Esophagus squamous epithelium (tissue), 5 donors: ENCODE measurements around the gene PRTG. TPM values are rescaled to one million over a fixed set of nuclear protein-coding genes. Genes with fewer than 3 reads are reported as not detected.

Experiments
- DNase-seq: peaks from one replicate; lab custom pipeline; 2025; lab: John Stamatoyannopoulos, UW
- H3K27ac ChIP-seq, 4 donors: fragments of 200-600 bp; sonication (generic); one replicate each; pipeline ENCODE4 v1.5.1; 2016 to 2019; ENCODE audit warnings: mild to moderate bottlenecking in 1 of 4
- H3K27me3 ChIP-seq, 4 donors: fragments of 200-600 bp; sonication (generic); 1 replicate in 3 of 4; 2 replicates in 1 of 4; pipeline versions ENCODE4 v1.5.1 to v1.6.0; 2017 to 2021; ENCODE audit warnings: antibody characterized with exemption in 1 of 4
- H3K36me3 ChIP-seq, 3 donors: fragments of 200-600 bp; sonication (generic); one replicate each; pipeline ENCODE4 v1.5.1; 2016 to 2019
- H3K4me1 ChIP-seq, 3 donors: fragments of 200-600 bp; sonication (generic); one replicate each; pipeline ENCODE4 v1.5.1; 2017 to 2019
- H3K4me3 ChIP-seq, 4 donors: fragments of 200-600 bp; sonication (generic); 1 replicate in 3 of 4; 2 replicates in 1 of 4; pipeline ENCODE4 v1.5.1; 2016 to 2019; ENCODE audit warnings: mild to moderate bottlenecking in 2 of 4, moderate library complexity in 1 of 4
- H3K9me3 ChIP-seq, 3 donors: fragments of 200-600 bp; sonication (generic); one replicate each; pipeline ENCODE4 v1.5.1; 2016 to 2019
- POLR2A ChIP-seq, 4 donors: fragments of 450-650 bp; IDR thresholded peaks; one replicate each; pipeline ENCODE4 v1.6.1; 2017; ENCODE audit warnings: antibody characterized with exemption in 4 of 4, mild to moderate bottlenecking in 4 of 4, moderate library complexity in 3 of 4
- WGBS, 2 donors: methylation state at CpG; one replicate each; pipeline ENCODE4 v1.1.5; 2018; 5-methylcytosine and 5-hydroxymethylcytosine counted together
- intact Hi-C: fragments of 100-400 bp; cut with DNase I; formaldehyde crosslinking; loops from one replicate; pipeline ENCODE4 v1.15.0; 2022
- total RNA-seq, 4 donors: library from RNA; depleted of rRNA; stranded (reverse); fragments of >200 nt; gene quantifications; one replicate each; pipeline ENCODE4 v1.1.0, GENCODE V29; 2016
- TF ChIP-seq, protein P1 (sequence below), 6 experiments: fragments of 450-650 bp in 4 of 6; fragments of 200-600 bp in 2 of 6; sonication (generic) in 2 of 6; IDR thresholded peaks; one replicate each; pipeline ENCODE4 v1.5.1; 2016 to 2019; ENCODE audit warnings: antibody characterized with exemption in 6 of 6, mild to moderate bottlenecking in 4 of 6, moderate library complexity in 4 of 6
- donor health status: DM: yes; HTN: yes; CAD: no.

Gene PRTG
- total RNA-seq, 4 donors from 2014 or later: 0.04 to 1.3 (median 0.15) TPM

DNA sequence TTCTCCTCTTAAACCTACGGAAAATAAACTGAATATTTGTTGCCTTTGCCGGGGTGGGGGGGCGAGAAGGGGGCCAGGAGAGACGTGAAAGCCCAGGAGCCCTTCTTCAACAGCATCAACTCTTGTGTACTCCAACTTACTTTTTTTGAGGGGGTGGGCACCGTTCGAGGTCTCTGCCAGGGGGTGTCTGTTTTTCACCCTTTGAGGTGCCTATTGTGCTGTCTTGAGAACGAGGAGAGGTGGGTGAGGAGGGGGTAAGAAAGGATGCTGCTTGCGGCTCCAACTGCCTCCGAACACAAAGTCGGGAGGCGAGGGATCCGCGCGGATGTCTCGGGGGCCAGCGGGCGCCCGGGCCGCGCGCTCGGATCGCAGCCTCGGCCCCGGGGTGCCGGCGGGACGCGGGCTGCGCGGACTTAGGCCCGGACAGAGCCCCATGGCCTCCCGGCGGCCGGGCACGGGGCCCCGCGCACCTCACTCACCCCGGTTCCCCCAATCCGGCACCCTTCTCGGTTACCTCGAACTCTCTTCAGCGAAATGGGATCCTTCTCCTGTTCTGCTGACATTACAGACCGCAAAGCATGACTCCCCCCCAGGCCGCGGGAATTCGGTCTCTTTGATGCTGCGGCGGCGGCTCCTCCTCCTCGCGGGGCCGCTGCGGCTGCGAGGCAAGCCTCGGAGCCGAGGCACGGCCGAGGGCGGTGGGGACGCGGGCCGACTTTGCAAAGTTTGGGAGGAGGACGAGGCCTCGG lies 155.5 kb downstream of the PRTG start:
- Histone ChIP-seq H3K27me3 (peaks cover 0 to 33% (median 0%) of the 10 kb centered on the region in 4 donors), H3K36me3 (no peaks in the 10 kb centered on the region), H3K27ac (peak overlapping the region; percentile 76 to 91 (median 83)), H3K9me3 (no peaks in the 10 kb centered on the region), H3K4me3 (peak overlapping the region; percentile 43 to 80 (median 61)), H3K4me1 (peaks cover 0 to 28% (median 0%) of the 10 kb centered on the region in 3 donors)
- TF ChIP-seq, protein P1, sequence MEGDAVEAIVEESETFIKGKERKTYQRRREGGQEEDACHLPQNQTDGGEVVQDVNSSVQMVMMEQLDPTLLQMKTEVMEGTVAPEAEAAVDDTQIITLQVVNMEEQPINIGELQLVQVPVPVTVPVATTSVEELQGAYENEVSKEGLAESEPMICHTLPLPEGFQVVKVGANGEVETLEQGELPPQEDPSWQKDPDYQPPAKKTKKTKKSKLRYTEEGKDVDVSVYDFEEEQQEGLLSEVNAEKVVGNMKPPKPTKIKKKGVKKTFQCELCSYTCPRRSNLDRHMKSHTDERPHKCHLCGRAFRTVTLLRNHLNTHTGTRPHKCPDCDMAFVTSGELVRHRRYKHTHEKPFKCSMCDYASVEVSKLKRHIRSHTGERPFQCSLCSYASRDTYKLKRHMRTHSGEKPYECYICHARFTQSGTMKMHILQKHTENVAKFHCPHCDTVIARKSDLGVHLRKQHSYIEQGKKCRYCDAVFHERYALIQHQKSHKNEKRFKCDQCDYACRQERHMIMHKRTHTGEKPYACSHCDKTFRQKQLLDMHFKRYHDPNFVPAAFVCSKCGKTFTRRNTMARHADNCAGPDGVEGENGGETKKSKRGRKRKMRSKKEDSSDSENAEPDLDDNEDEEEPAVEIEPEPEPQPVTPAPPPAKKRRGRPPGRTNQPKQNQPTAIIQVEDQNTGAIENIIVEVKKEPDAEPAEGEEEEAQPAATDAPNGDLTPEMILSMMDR (IDR thresholded peaks at IDR 0.05): no peak
- TF ChIP-seq POLR2A (IDR thresholded peaks at IDR 0.05): no peak
- no peak for DNase-seq
- intact Hi-C loops: no loop called here
- 4 to 35% methylated on average over 7 to 40 of the region's 65 CpGs for WGBS, 2 donors

DNA sequence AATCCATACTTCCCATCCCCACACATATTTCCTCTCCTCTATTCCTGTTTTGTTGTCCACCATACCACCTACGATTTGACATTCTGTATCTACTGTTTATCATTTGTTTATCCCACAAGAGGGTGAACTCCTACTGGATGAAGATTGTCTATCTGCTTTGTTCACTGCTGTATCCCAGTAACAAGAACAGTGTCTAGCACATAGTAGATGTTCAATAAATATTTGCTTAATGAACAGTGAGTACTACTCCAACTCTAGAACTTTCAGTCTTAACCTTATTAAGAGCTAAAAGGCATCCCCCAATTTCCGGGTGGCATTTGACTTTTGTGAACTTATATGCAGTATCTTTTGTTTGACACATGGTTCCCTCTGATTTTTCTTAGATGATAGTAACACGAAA lies 156.1 kb downstream of the PRTG start:
- H3K9me3 ChIP-seq: no peaks in the 10 kb centered on the region
- peak overlapping the region in 2 of 4 donors; percentile 64 to 80 for H3K4me3 ChIP-seq
- H3K4me1 ChIP-seq: peaks cover 0 to 28% (median 0%) of the 10 kb centered on the region in 3 donors
- H3K27me3 ChIP-seq: peaks cover 0 to 33% (median 0%) of the 10 kb centered on the region in 4 donors
- intact Hi-C loops: no loop called here
- TF ChIP-seq, protein P1 (IDR thresholded peaks at IDR 0.05): no peak
- no peak for TF ChIP-seq POLR2A (IDR thresholded peaks at IDR 0.05)
- no peaks in the 10 kb centered on the region for H3K36me3 ChIP-seq
- DNase-seq: no peak
- no peak overlapping the region for H3K27ac ChIP-seq
- WGBS, 2 donors: 50 to 60% methylated on average over 3 of the region's 3 CpGs

GRCh38 chr15:55576943-55577342 lies 166.0 kb downstream of the PRTG start:
- DNase-seq: no peak
- no peak overlapping the region for H3K27ac ChIP-seq
- no peaks in the 10 kb centered on the region for H3K27me3 ChIP-seq
- no peaks in the 10 kb centered on the region for H3K4me1 ChIP-seq
- intact Hi-C loops: no loop called here
- H3K4me3 ChIP-seq: no peak overlapping the region
- H3K9me3 ChIP-seq: no peaks in the 10 kb centered on the region
- 76 to 78% methylated on average over 5 to 6 of the region's 6 CpGs for WGBS, 2 donors
- TF ChIP-seq POLR2A (IDR thresholded peaks at IDR 0.05): no peak
- TF ChIP-seq, protein P1 (IDR thresholded peaks at IDR 0.05): no peak
- H3K36me3 ChIP-seq: no peaks in the 10 kb centered on the region

DNA sequence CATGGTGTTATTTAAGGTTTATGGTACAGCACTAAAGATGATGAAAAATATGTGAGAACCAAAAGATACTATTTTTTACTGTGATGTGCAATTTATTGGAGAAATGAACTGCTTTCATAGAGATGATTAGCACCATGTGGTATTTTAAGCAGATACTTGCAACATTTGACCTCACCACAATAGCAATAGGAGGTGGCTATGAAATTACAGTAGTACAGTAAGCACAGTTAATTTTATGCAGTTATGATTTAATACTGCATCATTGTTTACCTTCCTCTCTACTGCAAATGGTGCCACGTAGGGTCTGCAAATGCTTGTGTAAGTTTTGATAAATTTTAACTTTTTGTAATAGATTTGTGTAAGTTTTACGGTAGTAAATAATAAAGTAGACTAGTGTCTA lies 168.9 kb downstream of the PRTG start:
- Histone ChIP-seq H3K4me3 (no peak overlapping the region), H3K4me1 (no peaks in the 10 kb centered on the region), H3K27ac (no peak overlapping the region), H3K27me3 (no peaks in the 10 kb centered on the region), H3K36me3 (no peaks in the 10 kb centered on the region), H3K9me3 (no peaks in the 10 kb centered on the region)
- TF ChIP-seq, protein P1 (IDR thresholded peaks at IDR 0.05): no peak
- TF ChIP-seq POLR2A (IDR thresholded peaks at IDR 0.05): no peak
- no peak for DNase-seq
- intact Hi-C loops: no loop called here
- WGBS, 2 donors: 66 to 80% methylated on average over 2 of the region's 2 CpGs

- no peaks in the 10 kb centered on the region for H3K27me3 ChIP-seq
- intact Hi-C loops: no loop called here
- H3K36me3 ChIP-seq: no peaks in the 10 kb centered on the region
- H3K4me1 ChIP-seq: no peaks in the 10 kb centered on the region
- H3K4me3 ChIP-seq: no peak overlapping the region
- TF ChIP-seq, protein P1 (IDR thresholded peaks at IDR 0.05): no peak
- TF ChIP-seq POLR2A (IDR thresholded peaks at IDR 0.05): no peak
- no peak overlapping the region for H3K27ac ChIP-seq
- DNase-seq: no peak
- no peaks in the 10 kb centered on the region for H3K9me3 ChIP-seq
Measured at GRCh38 chr15:55573224-55573623, 169.7 kb downstream of the PRTG start.
